Fibroblast of villous mesenchyme (primary cell): ENCODE results near the gene LAMP1. TPM values are rescaled to one million over a fixed set of nuclear protein-coding genes. Genes with fewer than 3 reads are reported as not detected.

Experiments used
- DNase-seq: peaks from one replicate; pipeline ENCODE4 v3.0.0-alpha.2; 2010; ENCODE audit warnings: low read depth
- H3K4me3 ChIP-seq: 2 replicates; pipeline ENCODE4 v1.5.1; 2011; ENCODE audit warnings: low read depth, mild to moderate bottlenecking, low read length
- CTCF ChIP-seq: IDR thresholded peaks from 2 replicates; pipeline ENCODE4 v1.5.1; 2012; ENCODE audit warnings: low read depth, mild to moderate bottlenecking, low read length; ENCODE audit not compliant: insufficient read depth
- total RNA-seq: library from RNA; depleted of rRNA; stranded (reverse); fragments of >200 nt; gene quantifications from 2 replicates; pipeline ENCODE4 v1.2.3, GENCODE V29; 2012

The LAMP1 gene
- total RNA-seq, 1 donor, result 101 TPM

GRCh38 chr13:113358653-113359190 is 61.7 kb downstream of the LAMP1 start:
- DNase-seq, result no peak
- no peak for TF ChIP-seq CTCF
- no peak overlapping the region for H3K4me3 ChIP-seq

DNA sequence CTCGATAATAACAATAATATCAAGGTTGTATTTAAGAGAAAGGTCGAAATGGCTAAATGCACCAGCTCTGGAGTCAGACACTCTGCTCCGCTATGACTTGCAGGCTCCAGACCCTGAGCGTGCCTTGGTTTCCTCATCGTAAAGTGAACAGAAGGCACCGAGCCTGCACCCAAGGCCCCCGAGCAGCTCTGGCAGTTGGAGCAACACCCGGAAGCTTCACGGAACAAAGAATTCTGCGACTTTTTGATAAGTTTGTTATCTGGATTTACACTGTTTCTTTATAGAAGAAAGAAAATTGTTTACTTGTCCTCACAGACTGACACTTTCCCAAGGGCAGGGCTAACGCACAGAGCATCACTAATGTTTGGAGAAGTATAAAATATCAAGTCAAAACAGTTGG is 62.5 kb downstream of the LAMP1 start:
- no peak for TF ChIP-seq CTCF
- DNase-seq, result no peak
- H3K4me3 ChIP-seq, result no peak overlapping the region

DNA sequence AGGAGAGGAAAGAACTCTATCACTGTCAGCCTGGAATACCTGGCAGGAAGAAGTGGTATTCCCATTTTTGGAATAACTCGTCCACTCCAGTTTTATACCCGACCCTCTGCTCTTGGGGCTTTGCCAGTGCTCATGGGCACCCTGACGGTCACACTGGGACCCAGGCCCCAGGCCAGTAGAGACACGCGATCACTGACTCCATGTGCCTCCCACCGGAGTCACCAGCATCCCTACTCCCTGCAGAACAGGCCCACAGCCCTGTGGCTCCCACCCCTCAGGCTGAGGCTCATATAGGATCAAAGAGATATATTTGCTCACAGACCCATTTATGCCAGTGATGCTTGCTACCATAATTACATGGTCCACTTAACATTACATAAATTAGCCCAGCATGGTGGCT is 63.4 kb downstream of the LAMP1 start:
- H3K4me3 ChIP-seq, result no peak overlapping the region
- DNase-seq, result no peak
- no peak for TF ChIP-seq CTCF

DNA sequence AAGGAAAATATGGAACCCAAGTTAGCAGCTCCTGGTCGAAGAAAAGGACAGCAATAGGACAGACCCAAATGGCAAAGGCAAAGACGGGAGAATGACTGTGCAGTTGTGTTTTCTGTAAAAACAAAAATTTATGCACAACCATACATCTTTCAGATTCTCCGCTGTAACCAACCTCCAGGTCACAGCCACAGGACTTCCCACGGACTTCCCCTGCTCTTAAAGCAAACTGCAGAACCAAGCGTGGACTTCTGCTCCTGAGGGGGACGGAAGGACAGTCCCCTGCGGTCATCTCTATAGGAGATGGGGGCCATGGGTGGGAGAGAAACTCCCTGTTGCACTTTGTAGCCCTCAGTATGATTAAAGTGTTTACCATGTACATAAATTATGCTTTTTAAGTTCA is 64.4 kb downstream of the LAMP1 start:
- TF ChIP-seq CTCF, result no peak
- DNase-seq, result no peak
- no peak overlapping the region for H3K4me3 ChIP-seq

DNA sequence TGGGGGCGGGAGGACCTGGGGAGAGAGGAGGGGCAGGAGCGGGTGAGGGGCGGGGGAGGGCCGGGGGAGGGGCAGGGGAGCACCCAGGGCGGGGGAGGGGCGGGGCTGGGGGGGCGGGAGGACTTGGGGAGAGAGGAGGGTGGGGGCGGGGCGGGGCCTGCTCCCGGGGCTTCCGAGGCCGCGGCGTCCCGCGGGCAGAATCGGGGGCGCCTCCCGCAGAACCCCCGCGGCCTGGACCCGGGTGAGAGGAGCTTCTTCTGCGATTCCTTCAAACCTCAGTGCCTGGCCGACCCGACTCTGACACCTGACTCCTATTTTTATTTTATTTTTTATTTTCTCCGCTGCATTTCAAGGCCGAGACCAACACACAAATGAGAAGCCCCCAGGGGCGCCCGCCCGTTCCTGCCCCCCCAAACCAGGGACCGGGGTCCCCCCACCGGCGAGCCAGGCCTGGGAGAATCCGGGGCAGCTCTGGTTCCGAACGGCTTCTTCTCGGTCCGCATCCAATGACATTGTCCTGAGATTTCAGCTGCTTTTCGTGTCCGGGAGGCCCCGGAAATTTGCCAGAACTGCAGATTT is 67.4 kb downstream of the LAMP1 start:
- peak overlapping the region; percentile 44 for H3K4me3 ChIP-seq
- TF ChIP-seq CTCF, result no peak
- no peak for DNase-seq

GRCh38 chr13:113364901-113365582 is 68.0 kb downstream of the LAMP1 start:
- no peak overlapping the region for H3K4me3 ChIP-seq
- DNase-seq, result no peak
- no peak for TF ChIP-seq CTCF
